HG03097 (cell line): Measurements from ENCODE around the gene HIVEP3.

Experiments
- ATAC-seq: cut with Tn5 transposase; IDR thresholded peaks from one replicate; pipeline ENCODE4 v1.9.1; 2021; ENCODE audit not compliant: unreplicated experiment, low FRiP score

The HIVEP3 gene

GRCh38 chr1:41622859-41623732 lies 295.6 kb downstream of the HIVEP3 start:
- peak; percentile 69 for ATAC-seq

GRCh38 chr1:41622402-41622801 lies 296.3 kb downstream of the HIVEP3 start:
- ATAC-seq = no peak

GRCh38 chr1:41621791-41622190 lies 296.9 kb downstream of the HIVEP3 start:
- ATAC-seq = no peak

GRCh38 chr1:41621256-41621655 lies 297.5 kb downstream of the HIVEP3 start:
- no peak for ATAC-seq

- ATAC-seq = no peak
These were observed 298.2 kb downstream of the HIVEP3 start for GRCh38 chr1:41620365-41621169.

GRCh38 chr1:41619511-41620364 lies 299.0 kb downstream of the HIVEP3 start:
- no peak for ATAC-seq

- no peak for ATAC-seq
These were observed 299.9 kb downstream of the HIVEP3 start for GRCh38 chr1:41618871-41619270.

- no peak for ATAC-seq
These were observed 300.5 kb downstream of the HIVEP3 start for GRCh38 chr1:41618066-41618825.

GRCh38 chr1:41617336-41617735 lies 301.4 kb downstream of the HIVEP3 start:
- ATAC-seq = no peak

GRCh38 chr1:41616563-41616962 lies 302.2 kb downstream of the HIVEP3 start:
- no peak for ATAC-seq

- ATAC-seq = no peak
These were observed 302.7 kb downstream of the HIVEP3 start for GRCh38 chr1:41615981-41616380.

GRCh38 chr1:41615316-41615715 lies 303.4 kb downstream of the HIVEP3 start:
- ATAC-seq = no peak

GRCh38 chr1:41614818-41615217 lies 303.9 kb downstream of the HIVEP3 start:
- ATAC-seq = no peak

- no peak for ATAC-seq
These were observed 304.8 kb downstream of the HIVEP3 start for GRCh38 chr1:41613689-41614574.

- ATAC-seq = no peak
These were observed 305.8 kb downstream of the HIVEP3 start for GRCh38 chr1:41612953-41613352.

- ATAC-seq = no peak
These were observed 306.7 kb downstream of the HIVEP3 start for GRCh38 chr1:41611932-41612450.

GRCh38 chr1:41611068-41611931 lies 307.4 kb downstream of the HIVEP3 start:
- no peak for ATAC-seq

- no peak for ATAC-seq
These were observed 308.4 kb downstream of the HIVEP3 start for GRCh38 chr1:41610361-41610760.
